Chondrocyte (in vitro differentiated cells): ENCODE data around the gene IKZF1. TPM values are rescaled to one million over a fixed set of nuclear protein-coding genes. Genes with fewer than 3 reads are reported as not detected.
"Not testable (repeated sequence)": the region's sequence is repeated elsewhere in the genome, so short reads cannot be mapped to it uniquely, and the experiment has no call there.

Experiments used
- DNase-seq: peaks from one replicate; pipeline ENCODE4 v3.0.0; 2021; ENCODE audit warnings: mixed read lengths, low spot score
- H3K27ac Mint-ChIP-seq: one replicate; pipeline ENCODE4 v1.8.0; 2021; ENCODE audit warnings: mild to moderate bottlenecking, moderate library complexity, mixed read lengths; ENCODE audit not compliant: unreplicated experiment
- H3K27me3 Mint-ChIP-seq: 2 replicates; pipeline ENCODE4 v1.8.0; 2021; ENCODE audit warnings: low read depth, mixed read lengths
- H3K36me3 Mint-ChIP-seq: 2 replicates; pipeline ENCODE4 v1.8.0; 2021; ENCODE audit warnings: low read depth, mixed read lengths
- H3K4me1 Mint-ChIP-seq: 2 replicates; pipeline ENCODE4 v1.8.0; 2021; ENCODE audit warnings: low read depth, mild to moderate bottlenecking, mixed read lengths
- H3K4me3 Mint-ChIP-seq: one replicate; pipeline ENCODE4 v1.8.0; 2021; ENCODE audit warnings: mild to moderate bottlenecking, moderate library complexity, mixed read lengths; ENCODE audit not compliant: unreplicated experiment
- H3K9me3 Mint-ChIP-seq: 2 replicates; pipeline ENCODE4 v1.8.0; 2021; ENCODE audit warnings: low read depth, mixed read lengths
- total RNA-seq: library from RNA; stranded (reverse); gene quantifications from 3 replicates; pipeline ENCODE4 v1.2.1, GENCODE V29; 2021
- TF ChIP-seq, protein P1 (sequence below): fragments of 200-600 bp; sonication (generic); IDR thresholded peaks from 2 replicates; pipeline ENCODE4 v1.5.0; 2021; ENCODE audit warnings: antibody characterized with exemption, mild to moderate bottlenecking, moderate library complexity

The IKZF1 gene
- total RNA-seq, 1 donor from 2014 or later = not detected

- TF ChIP-seq, protein P1, sequence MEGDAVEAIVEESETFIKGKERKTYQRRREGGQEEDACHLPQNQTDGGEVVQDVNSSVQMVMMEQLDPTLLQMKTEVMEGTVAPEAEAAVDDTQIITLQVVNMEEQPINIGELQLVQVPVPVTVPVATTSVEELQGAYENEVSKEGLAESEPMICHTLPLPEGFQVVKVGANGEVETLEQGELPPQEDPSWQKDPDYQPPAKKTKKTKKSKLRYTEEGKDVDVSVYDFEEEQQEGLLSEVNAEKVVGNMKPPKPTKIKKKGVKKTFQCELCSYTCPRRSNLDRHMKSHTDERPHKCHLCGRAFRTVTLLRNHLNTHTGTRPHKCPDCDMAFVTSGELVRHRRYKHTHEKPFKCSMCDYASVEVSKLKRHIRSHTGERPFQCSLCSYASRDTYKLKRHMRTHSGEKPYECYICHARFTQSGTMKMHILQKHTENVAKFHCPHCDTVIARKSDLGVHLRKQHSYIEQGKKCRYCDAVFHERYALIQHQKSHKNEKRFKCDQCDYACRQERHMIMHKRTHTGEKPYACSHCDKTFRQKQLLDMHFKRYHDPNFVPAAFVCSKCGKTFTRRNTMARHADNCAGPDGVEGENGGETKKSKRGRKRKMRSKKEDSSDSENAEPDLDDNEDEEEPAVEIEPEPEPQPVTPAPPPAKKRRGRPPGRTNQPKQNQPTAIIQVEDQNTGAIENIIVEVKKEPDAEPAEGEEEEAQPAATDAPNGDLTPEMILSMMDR = no peak
- Mint-ChIP-seq H3K27ac (no peak overlapping the region), H3K27me3 (peaks cover 15% of the 10 kb centered on the region), H3K9me3 (no peaks in the 10 kb centered on the region), H3K4me3 (no peak overlapping the region), H3K36me3 (no peaks in the 10 kb centered on the region), H3K4me1 (no peaks in the 10 kb centered on the region)
- DNase-seq = no peak
Observed at GRCh38 chr7:50335230-50335794, 30.8 kb downstream of the IKZF1 start.

GRCh38 chr7:50335795-50336754, 31.6 kb downstream of the IKZF1 start:
- H3K4me3 Mint-ChIP-seq = no peak overlapping the region
- no peaks in the 10 kb centered on the region for H3K4me1 Mint-ChIP-seq
- peaks cover 7% of the 10 kb centered on the region for H3K27me3 Mint-ChIP-seq
- no peak for DNase-seq
- no peak overlapping the region for H3K27ac Mint-ChIP-seq
- TF ChIP-seq, protein P1 = no peak
- H3K36me3 Mint-ChIP-seq = no peaks in the 10 kb centered on the region
- H3K9me3 Mint-ChIP-seq = no peaks in the 10 kb centered on the region

- no peak overlapping the region for H3K27ac Mint-ChIP-seq
- no peaks in the 10 kb centered on the region for H3K4me1 Mint-ChIP-seq
- H3K9me3 Mint-ChIP-seq = no peaks in the 10 kb centered on the region
- H3K4me3 Mint-ChIP-seq = no peak overlapping the region
- no peak for DNase-seq
- peaks cover 6% of the 10 kb centered on the region for H3K27me3 Mint-ChIP-seq
- TF ChIP-seq, protein P1 = no peak
- no peaks in the 10 kb centered on the region for H3K36me3 Mint-ChIP-seq
Observed at GRCh38 chr7:50336894-50337703, 32.6 kb downstream of the IKZF1 start.

DNA sequence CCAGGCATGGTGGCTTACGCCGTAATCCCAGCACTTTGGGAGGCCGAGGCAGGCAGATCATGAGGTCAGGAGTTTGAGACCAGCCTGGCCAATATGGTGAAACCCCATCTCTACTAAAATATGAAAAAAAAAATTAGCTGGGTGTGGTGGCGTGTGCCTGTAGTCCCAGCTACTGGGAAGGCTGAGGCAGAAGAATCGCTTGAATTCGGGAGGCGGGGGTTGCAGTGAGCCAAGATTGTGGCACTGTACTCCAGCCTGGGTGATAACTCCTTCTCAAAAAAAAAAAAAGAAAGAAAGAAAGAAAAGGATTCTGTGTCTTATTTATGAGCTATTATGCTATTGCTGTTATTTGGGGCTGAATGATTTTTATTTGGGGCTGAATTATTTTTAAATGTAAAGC, 35.0 kb downstream of the IKZF1 start:
- not testable (repeated sequence) for DNase-seq, H3K27me3 Mint-ChIP-seq, H3K27ac Mint-ChIP-seq, H3K4me3 Mint-ChIP-seq, H3K9me3 Mint-ChIP-seq, H3K36me3 Mint-ChIP-seq
- H3K4me1 Mint-ChIP-seq = peaks cover 12% of the 10 kb centered on the region

DNA sequence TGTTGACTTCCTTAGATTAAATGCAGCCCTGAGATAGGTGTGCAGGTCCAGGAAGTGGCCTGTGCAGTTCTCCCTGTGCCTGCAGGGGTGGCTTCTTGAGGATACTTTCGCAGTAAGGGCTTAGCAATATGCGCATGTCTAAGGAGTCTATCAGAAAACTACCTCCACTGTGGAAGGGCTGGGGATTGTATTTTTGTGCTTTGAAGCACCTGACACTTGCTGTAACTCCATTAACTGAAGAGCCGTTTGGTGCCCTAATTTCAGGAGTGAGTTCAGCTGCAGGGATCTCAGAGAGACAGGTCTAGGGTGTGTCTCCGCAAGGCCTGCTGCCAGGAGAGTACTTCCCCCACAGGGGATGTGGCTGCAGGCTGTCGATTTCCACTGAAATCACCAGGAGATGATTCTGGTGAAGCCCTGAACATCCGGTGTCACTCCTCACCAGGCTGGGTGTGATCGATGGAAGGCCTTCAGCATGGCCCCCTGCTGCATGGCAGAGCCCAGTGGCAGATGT, 35.5 kb downstream of the IKZF1 start:
- H3K4me3 Mint-ChIP-seq = no peak overlapping the region
- no peaks in the 10 kb centered on the region for H3K36me3 Mint-ChIP-seq
- H3K27me3 Mint-ChIP-seq = no peaks in the 10 kb centered on the region
- TF ChIP-seq, protein P1 = no peak
- H3K27ac Mint-ChIP-seq = no peak overlapping the region
- no peaks in the 10 kb centered on the region for H3K9me3 Mint-ChIP-seq
- H3K4me1 Mint-ChIP-seq = peaks cover 12% of the 10 kb centered on the region
- DNase-seq = no peak
